K562 (cell line): ENCODE data around the gene RAD1. TPM values are rescaled to one million over a fixed set of nuclear protein-coding genes. Genes with fewer than 3 reads are reported as not detected.

Experiments
- BMI1 ChIP-seq: fragments of 150-350 bp; IDR thresholded peaks from 2 replicates; pipeline ENCODE4 v1.6.1; 2014; ENCODE audit warnings: low read length
- CEBPG ChIP-seq, 3 experiments: fragments of 200-800 bp in 1 of 3; sonication (Bioruptor generic) in 1 of 3; sonication (generic) in 1 of 3; formaldehyde crosslinking in 1 of 3; IDR thresholded peaks in 2 of 3; conservative IDR thresholded peaks in 1 of 3; 2 replicates each; pipeline versions ENCODE4 v1.6.1 to v1.8.0; 2016 to 2022; ENCODE audit warnings: missing compliant biosample characterization in 2 of 3, missing genetic modification characterization in 2 of 3, mild to moderate bottlenecking in 1 of 3, missing genetic modification reagents in 1 of 3
- CREM ChIP-seq: IDR thresholded peaks from 2 replicates; pipeline ENCODE4 v1.6.1; 2014; ENCODE audit warnings: antibody characterized with exemption, low read depth
- DMBX1 ChIP-seq: fragments of 250-450 bp; sonication (Bioruptor Pico); IDR thresholded peaks from 2 replicates; pipeline ENCODE4 v1.8.0; 2022; ENCODE audit warnings: inconsistent platforms, mild to moderate bottlenecking, moderate library complexity, borderline replicate concordance
- ELF2 ChIP-seq: fragments of 250-450 bp; sonication (Bioruptor Pico); IDR thresholded peaks from 2 replicates; pipeline ENCODE4 v1.5.0; 2021; ENCODE audit warnings: mild to moderate bottlenecking
- FOSL1 ChIP-seq: fragments of 200-800 bp; sonication (Bioruptor generic); conservative IDR thresholded peaks from 2 replicates; pipeline ENCODE4 v1.6.1; 2016; ENCODE audit warnings: missing genetic modification characterization, missing compliant biosample characterization
- HMGN3 ChIP-seq: IDR thresholded peaks from 2 replicates; pipeline ENCODE4 v1.6.1; 2011; ENCODE audit warnings: borderline replicate concordance, low read depth, mild to moderate bottlenecking, mixed read lengths, low read length; ENCODE audit not compliant: insufficient read length; ENCODE audit errors: extremely low read depth
- MAX ChIP-seq: sonication (generic); formaldehyde crosslinking; IDR thresholded peaks from 2 replicates; pipeline ENCODE4 v1.9.0; 2022; ENCODE audit warnings: mild to moderate bottlenecking, missing genetic modification reagents
- MAZ ChIP-seq, 2 experiments: fragments of 450-650 bp in 1 of 2; sonication (generic) in 1 of 2; formaldehyde crosslinking; IDR thresholded peaks in 1 of 2; conservative IDR thresholded peaks in 1 of 2; 2 replicates each; pipeline versions ENCODE4 v1.4.0 to v1.5.0; 2020; ENCODE audit warnings: mild to moderate bottlenecking in 1 of 2, missing genetic modification reagents in 1 of 2
- MNT ChIP-seq, 2 experiments: fragments of 450-650 bp; conservative IDR thresholded peaks; 2 replicates each; pipeline ENCODE4 v1.6.1; 2017; ENCODE audit warnings: mild to moderate bottlenecking in 2 of 2, moderate library complexity in 2 of 2
- MYBL2 ChIP-seq, 2 experiments: fragments of 450-650 bp in 1 of 2; sonication (generic) in 1 of 2; formaldehyde crosslinking in 1 of 2; IDR thresholded peaks; 2 replicates each; pipeline versions ENCODE4 v1.6.1 to v1.8.1; 2017 to 2022; ENCODE audit warnings: borderline replicate concordance in 1 of 2, inconsistent platforms in 1 of 2, low read depth in 1 of 2, mild to moderate bottlenecking in 1 of 2, missing genetic modification reagents in 1 of 2, moderate library complexity in 1 of 2
- NFIC ChIP-seq: fragments of 450-650 bp; IDR thresholded peaks from 2 replicates; pipeline ENCODE4 v1.6.1; 2017; ENCODE audit warnings: mild to moderate bottlenecking, inconsistent platforms
- NFYB ChIP-seq: IDR thresholded peaks from 2 replicates; pipeline ENCODE4 v1.6.1; 2011; ENCODE audit warnings: mild to moderate bottlenecking, moderate library complexity; ENCODE audit not compliant: insufficient read length; ENCODE audit errors: extremely low read depth
- PREB ChIP-seq: sonication (generic); formaldehyde crosslinking; IDR thresholded peaks from 2 replicates; pipeline ENCODE4 v1.8.1; 2023; ENCODE audit warnings: mild to moderate bottlenecking, missing genetic modification reagents
- RB1 ChIP-seq: fragments of 450-650 bp; IDR thresholded peaks from 2 replicates; pipeline ENCODE4 v1.6.1; 2017; ENCODE audit warnings: low read depth, mild to moderate bottlenecking
- RBM15 ChIP-seq: fragments of 200-400 bp; formaldehyde crosslinking; IDR thresholded peaks from 2 replicates; pipeline ENCODE4 v1.6.1; 2018; ENCODE audit warnings: mild to moderate bottlenecking, low read length, moderate library complexity; ENCODE audit not compliant: insufficient read depth
- RNF2 ChIP-seq: sonication (generic); IDR thresholded peaks from 2 replicates; pipeline ENCODE4 v1.6.1; 2016
- TEAD4 ChIP-seq, 2 experiments: sonication (generic) in 1 of 2; formaldehyde crosslinking in 1 of 2; IDR thresholded peaks; 2 replicates each; pipeline versions ENCODE4 v1.6.1 to v1.8.0; 2012 to 2022; ENCODE audit warnings: borderline replicate concordance in 1 of 2, inconsistent platforms in 1 of 2, low read length in 1 of 2, mild to moderate bottlenecking in 1 of 2, missing genetic modification reagents in 1 of 2
- ZHX1 ChIP-seq: fragments of 150-350 bp; conservative IDR thresholded peaks from 2 replicates; pipeline ENCODE4 v1.6.1; 2014; ENCODE audit warnings: low read length
- ZNF146 ChIP-seq: IDR thresholded peaks from one replicate; pipeline ENCODE4 v1.6.1; 2018; ENCODE audit warnings: missing compliant biosample characterization; ENCODE audit not compliant: unreplicated experiment
- ZNF766 ChIP-seq: fragments of 200-800 bp; sonication (Bioruptor generic); conservative IDR thresholded peaks from 2 replicates; pipeline ENCODE4 v1.6.1; 2016; ENCODE audit warnings: missing genetic modification characterization, missing compliant biosample characterization
- polyA plus RNA-seq, 8 experiments: library from polyadenylated mRNA; depleted of rRNA in 4 of 8; stranded (reverse) in 5 of 8; unstranded in 3 of 8; fragments of >200 nt; fragmentation: Nextera tagmentation in 2 of 8; fragmentation: Illumina TruSeq in 1 of 8; extraction: Ambion mirVana in 2 of 8; extraction: Trizol in 1 of 8; gene quantifications; 2 replicates each; pipeline versions ENCODE4 v1.2.1 to v1.2.3, GENCODE V29; 2011 to 2014; ENCODE audit warnings: inconsistent platforms in 1 of 8, missing spikeins in 1 of 8
- total RNA-seq, 7 experiments: library from RNA; depleted of rRNA in 6 of 7; stranded (reverse); fragments of >200 nt in 6 of 7; fragmentation: Illumina TruSeq in 2 of 7; extraction: Trizol in 2 of 7; gene quantifications; 2 replicates each; pipeline versions ENCODE4 v1.2.1 to v1.2.3, GENCODE V29; 2011 to 2021; ENCODE audit warnings: low replicate concordance in 1 of 7

Gene RAD1
- total and polyA plus RNA-seq, 9 of the 15 experiments (the other 6 are each of a cell fraction or from before 2014, with no cell fraction given), result 44.5 to 148 (median 60.8) TPM

GRCh38 chr5:34929134-34929719 lies 13.9 kb upstream of the RAD1 start, which contains the start of gene DNAJC21 (continued):
- no peak for TF ChIP-seq RNF2
- TF ChIP-seq ELF2 (CRISPR knock-in tag), result no peak
- TF ChIP-seq PREB (CRISPR knock-in tag), result no peak
- TF ChIP-seq NFYB, result no peak
- no peak for TF ChIP-seq ZHX1
- TF ChIP-seq FOSL1 (tag), result no peak
- no peak; the same call in 1 of the 2 replicates for TF ChIP-seq NFIC
- no peak for TF ChIP-seq BMI1
- TF ChIP-seq MYBL2 (IDR thresholded peaks at IDR 0.05; ENCODE audit: low read depth), result no peak
- no peak for TF ChIP-seq MYBL2 (CRISPR knock-in tag; IDR thresholded peaks at IDR 0.05; ENCODE audit: borderline replicate concordance)
- TF ChIP-seq ZNF766 (CRISPR knock-in tag), result no peak
- peak; percentile 52; the same call in 1 of the 2 replicates for TF ChIP-seq RB1
- TF ChIP-seq MAX (CRISPR knock-in tag), result peak; percentile 48
- no peak; a peak in 1 of 4 replicates for TF ChIP-seq MNT (conservative IDR thresholded peaks at IDR 0.05)
- no peak for TF ChIP-seq CEBPG (CRISPR knock-in tag; IDR thresholded peaks at IDR 0.05)
- no peak for TF ChIP-seq CEBPG (tag; conservative IDR thresholded peaks at IDR 0.05 in 1 of 2, IDR thresholded peaks at IDR 0.05 in 1 of 2)
- TF ChIP-seq TEAD4 (IDR thresholded peaks at IDR 0.05; ENCODE audit: low read length), result no peak
- no peak for TF ChIP-seq TEAD4 (CRISPR knock-in tag; IDR thresholded peaks at IDR 0.05; ENCODE audit: borderline replicate concordance)
- TF ChIP-seq DMBX1, result no peak
- TF ChIP-seq HMGN3, result peak; percentile 75
- TF ChIP-seq RBM15, result no peak
- TF ChIP-seq ZNF146 (CRISPR knock-in tag), result no peak
- peak in 1 of 2 experiments; percentile 64; a peak in 3 of 4 replicates for TF ChIP-seq MAZ (CRISPR knock-in tag; conservative IDR thresholded peaks at IDR 0.05 in 1 of 2, IDR thresholded peaks at IDR 0.05 in 1 of 2)
- 0 out of 2 replicates have a peak, but pooled peaks have one; percentile 9 for TF ChIP-seq CREM
